Smooth muscle cell (in vitro differentiated cells): ENCODE results near the gene KRTAP19-7. TPM values are rescaled to one million over a fixed set of nuclear protein-coding genes. Genes with fewer than 3 reads are reported as not detected.

Experiments
- DNase-seq: peaks from one replicate; lab custom pipeline; 2025; ENCODE audit not compliant: unreplicated experiment; lab: John Stamatoyannopoulos, UW
- H2AFZ ChIP-seq: fragments of 200-600 bp; sonication (generic); 2 replicates; pipeline ENCODE4 v1.6.0; 2016; ENCODE audit warnings: antibody characterized with exemption, low read depth, mild to moderate bottlenecking
- H3F3A ChIP-seq: fragments of 200-600 bp; sonication (generic); 2 replicates; pipeline ENCODE4 v1.6.0; 2017; ENCODE audit warnings: antibody characterized with exemption, low read depth
- H3K27ac ChIP-seq: fragments of 200-600 bp; sonication (generic); 2 replicates; pipeline ENCODE4 v1.5.1; 2016; ENCODE audit warnings: low read depth, mild to moderate bottlenecking
- H3K27me3 ChIP-seq: fragments of 200-600 bp; sonication (generic); 2 replicates; pipeline ENCODE4 v1.6.1; 2016; ENCODE audit warnings: low read depth, mild to moderate bottlenecking
- H3K36me3 ChIP-seq: fragments of 200-600 bp; sonication (generic); 2 replicates; pipeline ENCODE4 v1.5.1; 2016; ENCODE audit warnings: low read depth
- H3K4me1 ChIP-seq: fragments of 200-600 bp; sonication (generic); 2 replicates; pipeline ENCODE4 v1.5.1; 2016; ENCODE audit warnings: low read depth
- H3K4me2 ChIP-seq: fragments of 200-600 bp; sonication (generic); 2 replicates; pipeline ENCODE4 v1.6.0; 2016; ENCODE audit warnings: mild to moderate bottlenecking
- H3K4me3 ChIP-seq: fragments of 200-600 bp; sonication (generic); 2 replicates; pipeline ENCODE4 v1.5.1; 2016; ENCODE audit warnings: mild to moderate bottlenecking
- H3K79me2 ChIP-seq: fragments of 200-600 bp; sonication (generic); 2 replicates; pipeline ENCODE4 v1.6.0; 2016; ENCODE audit warnings: low read depth, mild to moderate bottlenecking
- H3K9ac ChIP-seq: fragments of 200-600 bp; sonication (generic); 2 replicates; pipeline ENCODE4 v1.6.0; 2016; ENCODE audit warnings: low read depth
- H3K9me3 ChIP-seq: fragments of 200-600 bp; sonication (generic); replicated peaks from 2 replicates; pipeline ENCODE4 v1.5.1; 2016; ENCODE audit warnings: low read depth
- H4K20me1 ChIP-seq: fragments of 200-600 bp; sonication (generic); 2 replicates; pipeline ENCODE4 v1.6.0; 2016; ENCODE audit warnings: low read depth
- CTCF ChIP-seq: fragments of 200-600 bp; sonication (generic); IDR thresholded peaks from 2 replicates; pipeline ENCODE4 v1.5.1; 2017; ENCODE audit warnings: borderline replicate concordance, mild to moderate bottlenecking, antibody characterized with exemption; ENCODE audit not compliant: insufficient read depth, poor library complexity, severe bottlenecking
- WGBS: methylation state at CpG from one replicate; pipeline ENCODE4 v1.1.7; 2016; ENCODE audit warnings: low lambda C conversion rate; 5-methylcytosine and 5-hydroxymethylcytosine counted together
- polyA plus RNA-seq: library from polyadenylated mRNA; unstranded; fragments of >200 nt; fragmentation: Nextera tagmentation; extraction: Ambion mirVana; gene quantifications from 2 replicates; pipeline ENCODE4 v1.2.1, GENCODE V29; 2016
- total RNA-seq: library from RNA; depleted of rRNA; stranded (reverse); fragments of >200 nt; gene quantifications from 2 replicates; pipeline ENCODE4 v1.2.3, GENCODE V29; 2014

KRTAP19-7 gene
- total and polyA plus RNA-seq, 2 experiments from 2014 or later: not detected

GRCh38 chr21:30579346-30579745 is 18.2 kb upstream of the KRTAP19-7 start:
- WGBS: 60% methylated on average over 1 of the region's 1 CpG
- Histone ChIP-seq H2AFZ (no peak overlapping the region), H3K9me3 (no peaks in the 10 kb centered on the region), H3F3A (no peaks in the 10 kb centered on the region), H4K20me1 (no peaks in the 10 kb centered on the region), H3K4me3 (no peak overlapping the region), H3K9ac (no peak overlapping the region), H3K36me3 (no peaks in the 10 kb centered on the region), H3K79me2 (no peaks in the 10 kb centered on the region), H3K27ac (no peak overlapping the region), H3K27me3 (no peaks in the 10 kb centered on the region), H3K4me1 (no peaks in the 10 kb centered on the region), H3K4me2 (no peak overlapping the region)
- DNase-seq: no peak
- no peak for TF ChIP-seq CTCF

GRCh38 chr21:30577766-30578165 is 16.7 kb upstream of the KRTAP19-7 start:
- Histone ChIP-seq H3K9ac (no peak overlapping the region), H3K4me1 (no peaks in the 10 kb centered on the region), H3K4me3 (no peak overlapping the region), H2AFZ (no peak overlapping the region), H3K27ac (no peak overlapping the region), H3K79me2 (no peaks in the 10 kb centered on the region), H3K36me3 (no peaks in the 10 kb centered on the region), H3K27me3 (no peaks in the 10 kb centered on the region), H3F3A (no peaks in the 10 kb centered on the region), H4K20me1 (no peaks in the 10 kb centered on the region), H3K4me2 (no peak overlapping the region), H3K9me3 (no peaks in the 10 kb centered on the region)
- TF ChIP-seq CTCF: no peak
- DNase-seq: no peak

GRCh38 chr21:30567617-30568016 is 6.5 kb upstream of the KRTAP19-7 start:
- Histone ChIP-seq H3K36me3 (no peaks in the 10 kb centered on the region), H2AFZ (no peak overlapping the region), H3K27ac (no peak overlapping the region), H3K79me2 (no peaks in the 10 kb centered on the region), H3K9me3 (no peaks in the 10 kb centered on the region), H4K20me1 (no peaks in the 10 kb centered on the region), H3K4me1 (no peaks in the 10 kb centered on the region), H3K9ac (no peak overlapping the region), H3F3A (no peaks in the 10 kb centered on the region), H3K27me3 (no peaks in the 10 kb centered on the region), H3K4me3 (no peak overlapping the region), H3K4me2 (no peak overlapping the region)
- TF ChIP-seq CTCF: no peak
- no peak for DNase-seq

- Histone ChIP-seq H3K4me3 (no peak overlapping the region), H3K4me1 (no peaks in the 10 kb centered on the region), H3K9ac (no peak overlapping the region), H3K4me2 (no peak overlapping the region), H3K27me3 (no peaks in the 10 kb centered on the region), H3K27ac (no peak overlapping the region), H3K9me3 (no peaks in the 10 kb centered on the region), H2AFZ (no peak overlapping the region), H4K20me1 (no peaks in the 10 kb centered on the region), H3K79me2 (no peaks in the 10 kb centered on the region), H3F3A (no peaks in the 10 kb centered on the region), H3K36me3 (no peaks in the 10 kb centered on the region)
- no peak for TF ChIP-seq CTCF
- DNase-seq: no peak
- WGBS: 76% methylated on average over 2 of the region's 2 CpGs
Measured at GRCh38 chr21:30563630-30564029, 2.5 kb upstream of the KRTAP19-7 start.
